Liver (tissue), 9 donors: Measurements from ENCODE around the gene RIT2. TPM values are rescaled to one million over a fixed set of nuclear protein-coding genes. Genes with fewer than 3 reads are reported as not detected.

Experiments used
- DNase-seq: peaks from one replicate; pipeline ENCODE4 v3.0.0-alpha.2; 2017; ENCODE audit warnings: low spot score
- H3K27ac ChIP-seq, 2 donors: one replicate each; pipeline ENCODE4 v1.7.0; 2013; ENCODE audit warnings: inconsistent platforms in 2 of 2, low read length in 2 of 2, control low read depth in 1 of 2, low read depth in 1 of 2, mild to moderate bottlenecking in 1 of 2
- H3K27me3 ChIP-seq, 4 donors: one replicate each; pipeline versions ENCODE4 v1.6.1 to v1.7.0; 2013; ENCODE audit warnings: low read length in 3 of 4, inconsistent platforms in 1 of 4, mild to moderate bottlenecking in 1 of 4, moderate library complexity in 1 of 4; ENCODE audit not compliant: control insufficient read depth in 4 of 4, insufficient read depth in 4 of 4
- H3K36me3 ChIP-seq, 4 donors: one replicate each; pipeline versions ENCODE4 v1.6.1 to v1.7.0; 2013; ENCODE audit warnings: low read length in 3 of 4, mild to moderate bottlenecking in 3 of 4, low read depth in 1 of 4, moderate library complexity in 1 of 4; ENCODE audit not compliant: control insufficient read depth in 4 of 4, insufficient read depth in 3 of 4
- H3K4me1 ChIP-seq, 4 donors: one replicate each; pipeline versions ENCODE4 v1.6.1 to v1.7.0; 2013; ENCODE audit warnings: low read length in 3 of 4, mild to moderate bottlenecking in 3 of 4, moderate library complexity in 1 of 4; ENCODE audit not compliant: control insufficient read depth in 4 of 4, insufficient read depth in 4 of 4
- H3K4me3 ChIP-seq, 3 donors: one replicate each; pipeline versions ENCODE4 v1.6.1 to v1.7.0; 2013; ENCODE audit warnings: low read length in 3 of 3, control low read depth in 1 of 3, low read depth in 1 of 3, mild to moderate bottlenecking in 1 of 3
- H3K9ac ChIP-seq, 2 donors: one replicate each; pipeline ENCODE4 v1.7.0; 2013; ENCODE audit warnings: low read length in 2 of 2, mild to moderate bottlenecking in 2 of 2, moderate library complexity in 2 of 2, control low read depth in 1 of 2, low read depth in 1 of 2
- H3K9me3 ChIP-seq, 4 donors: one replicate each; pipeline versions ENCODE4 v1.6.1 to v1.7.0; 2013; ENCODE audit warnings: low read length in 3 of 4; ENCODE audit not compliant: control insufficient read depth in 4 of 4
- EGR1 ChIP-seq, 2 donors: IDR thresholded peaks; 2 replicates each; pipeline ENCODE4 v1.6.1; 2016 to 2018; ENCODE audit warnings: antibody characterized with exemption in 2 of 2, low read depth in 2 of 2
- FOXA1 ChIP-seq: IDR thresholded peaks from 2 replicates; pipeline ENCODE4 v1.6.1; 2016; ENCODE audit warnings: antibody characterized with exemption
- FOXA2 ChIP-seq: IDR thresholded peaks from 2 replicates; pipeline ENCODE4 v1.6.1; 2016; ENCODE audit warnings: antibody characterized with exemption
- GABPA ChIP-seq, 2 donors: IDR thresholded peaks in 1 of 2; conservative IDR thresholded peaks in 1 of 2; 2 replicates each; pipeline ENCODE4 v1.6.1; 2016; ENCODE audit warnings: antibody characterized with exemption in 2 of 2, mild to moderate bottlenecking in 1 of 2, moderate library complexity in 1 of 2
- HNF4A ChIP-seq, 2 donors: conservative IDR thresholded peaks; 2 replicates each; pipeline ENCODE4 v1.6.1; 2016; ENCODE audit warnings: antibody characterized with exemption in 2 of 2, mild to moderate bottlenecking in 2 of 2
- HNF4G ChIP-seq: IDR thresholded peaks from 2 replicates; pipeline ENCODE4 v1.6.1; 2016; ENCODE audit warnings: antibody characterized with exemption
- JUND ChIP-seq, 2 donors: IDR thresholded peaks; 2 replicates each; pipeline ENCODE4 v1.6.1; 2016; ENCODE audit warnings: antibody characterized with exemption in 2 of 2
- NR2F2 ChIP-seq: IDR thresholded peaks from 2 replicates; pipeline ENCODE4 v1.6.1; 2016; ENCODE audit warnings: antibody characterized with exemption
- RAD21 ChIP-seq, 2 donors: IDR thresholded peaks; 2 replicates each; pipeline ENCODE4 v1.6.1; 2016; ENCODE audit warnings: antibody characterized with exemption in 2 of 2, mild to moderate bottlenecking in 2 of 2
- RXRA ChIP-seq, 2 donors: IDR thresholded peaks; 2 replicates each; pipeline ENCODE4 v1.6.1; 2017 to 2018; ENCODE audit warnings: antibody characterized with exemption in 2 of 2, mild to moderate bottlenecking in 1 of 2
- SP1 ChIP-seq: IDR thresholded peaks from 2 replicates; pipeline ENCODE4 v1.6.1; 2018; ENCODE audit warnings: antibody characterized with exemption, mild to moderate bottlenecking
- TAF1 ChIP-seq: conservative IDR thresholded peaks from 2 replicates; pipeline ENCODE4 v1.6.1; 2016; ENCODE audit warnings: antibody characterized with exemption, mild to moderate bottlenecking
- YY1 ChIP-seq: IDR thresholded peaks from 2 replicates; pipeline ENCODE4 v1.6.1; 2016; ENCODE audit warnings: antibody characterized with exemption, mild to moderate bottlenecking
- WGBS: extraction: QIAGEN DNeasy Blood & Tissue Kit; methylation state at CpG from one replicate; pipeline ENCODE4 v1.1.7; 2013; 5-methylcytosine and 5-hydroxymethylcytosine counted together
- polyA plus RNA-seq, 2 donors: library from polyadenylated mRNA; stranded (reverse) in 1 of 2; unstranded in 1 of 2; fragments of 200-250 nt in 1 of 2; fragments of >200 nt in 1 of 2; fragmentation: Nextera tagmentation in 1 of 2; extraction: Ambion mirVana in 1 of 2; gene quantifications; one replicate each; pipeline versions ENCODE4 v1.2.1 to v1.2.3, GENCODE V29; 2013 to 2015
- total RNA-seq, 2 donors: library from RNA; depleted of rRNA; stranded (reverse); fragments of >200 nt; gene quantifications; one replicate each; pipeline ENCODE4 v1.2.3, GENCODE V29; 2014
- TF ChIP-seq, protein P1 (sequence below): fragments of 150-350 bp; IDR thresholded peaks from 2 replicates; pipeline ENCODE4 v1.5.1; 2017; ENCODE audit warnings: improper control_type of control experiment, low read depth, low read length; ENCODE audit not compliant: missing input control
- TF ChIP-seq, protein P2 (sequence below): IDR thresholded peaks from 2 replicates; pipeline ENCODE4 v1.6.1; 2016; ENCODE audit warnings: antibody characterized with exemption
- TF ChIP-seq, protein P3 (sequence below): IDR thresholded peaks from 2 replicates; pipeline ENCODE4 v1.6.1; 2016; ENCODE audit warnings: antibody characterized with exemption
- TF ChIP-seq, protein P4 (sequence below): IDR thresholded peaks from 2 replicates; pipeline ENCODE4 v1.6.1; 2016; ENCODE audit warnings: antibody characterized with exemption, mild to moderate bottlenecking
- TF ChIP-seq, protein P5 (sequence below): IDR thresholded peaks from 2 replicates; pipeline ENCODE4 v1.6.1; 2016; ENCODE audit warnings: antibody characterized with exemption
- donor health status: healthy.
- donor health status: healthy.
- donor health status: healthy.
- donor health status: healthy.
- donor health status: healthy.

RIT2 gene
- total and polyA plus RNA-seq, 4 donors: not detected

DNA sequence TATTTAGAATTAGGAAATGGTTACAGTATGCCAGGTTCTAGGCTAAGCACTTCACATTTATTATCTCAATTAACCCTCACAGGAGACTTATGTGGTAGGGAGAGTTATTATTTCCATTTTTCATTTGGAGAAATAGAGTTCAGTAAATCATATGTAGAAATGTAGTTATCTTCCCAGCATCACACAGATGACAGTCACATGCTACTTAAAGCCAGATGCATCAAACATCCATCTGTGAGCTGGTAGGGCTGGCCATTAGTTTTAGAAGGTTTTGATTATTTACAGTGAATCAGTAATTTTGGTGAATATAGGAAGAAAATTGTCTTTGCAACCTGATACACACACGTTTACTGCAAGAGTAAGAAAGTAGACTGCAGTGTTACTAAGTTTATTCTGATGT is 97.9 kb downstream of the RIT2 start (continued):
- TF ChIP-seq, protein P1, sequence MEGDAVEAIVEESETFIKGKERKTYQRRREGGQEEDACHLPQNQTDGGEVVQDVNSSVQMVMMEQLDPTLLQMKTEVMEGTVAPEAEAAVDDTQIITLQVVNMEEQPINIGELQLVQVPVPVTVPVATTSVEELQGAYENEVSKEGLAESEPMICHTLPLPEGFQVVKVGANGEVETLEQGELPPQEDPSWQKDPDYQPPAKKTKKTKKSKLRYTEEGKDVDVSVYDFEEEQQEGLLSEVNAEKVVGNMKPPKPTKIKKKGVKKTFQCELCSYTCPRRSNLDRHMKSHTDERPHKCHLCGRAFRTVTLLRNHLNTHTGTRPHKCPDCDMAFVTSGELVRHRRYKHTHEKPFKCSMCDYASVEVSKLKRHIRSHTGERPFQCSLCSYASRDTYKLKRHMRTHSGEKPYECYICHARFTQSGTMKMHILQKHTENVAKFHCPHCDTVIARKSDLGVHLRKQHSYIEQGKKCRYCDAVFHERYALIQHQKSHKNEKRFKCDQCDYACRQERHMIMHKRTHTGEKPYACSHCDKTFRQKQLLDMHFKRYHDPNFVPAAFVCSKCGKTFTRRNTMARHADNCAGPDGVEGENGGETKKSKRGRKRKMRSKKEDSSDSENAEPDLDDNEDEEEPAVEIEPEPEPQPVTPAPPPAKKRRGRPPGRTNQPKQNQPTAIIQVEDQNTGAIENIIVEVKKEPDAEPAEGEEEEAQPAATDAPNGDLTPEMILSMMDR: no peak
- TF ChIP-seq, protein P2, sequence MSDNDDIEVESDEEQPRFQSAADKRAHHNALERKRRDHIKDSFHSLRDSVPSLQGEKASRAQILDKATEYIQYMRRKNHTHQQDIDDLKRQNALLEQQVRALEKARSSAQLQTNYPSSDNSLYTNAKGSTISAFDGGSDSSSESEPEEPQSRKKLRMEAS: no peak

DNA sequence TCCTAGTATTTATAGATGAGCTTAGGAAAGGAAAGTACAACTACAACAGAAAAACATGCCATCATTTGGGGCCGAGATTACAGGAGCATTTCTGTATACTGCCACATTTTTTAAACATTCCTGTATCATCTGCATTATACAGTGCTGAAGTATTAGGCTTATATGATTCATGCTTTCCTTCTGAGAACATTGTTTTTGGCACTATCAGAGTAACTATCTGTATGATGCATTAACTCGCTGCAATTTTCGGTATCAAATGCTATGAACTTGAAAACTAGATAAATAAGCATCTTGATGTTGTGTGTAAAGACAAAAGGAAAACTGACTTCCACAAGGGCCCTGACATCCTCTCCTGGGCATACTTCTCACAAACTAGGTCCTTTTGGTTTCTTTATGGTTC is 102.0 kb downstream of the RIT2 start:
- H3K27ac ChIP-seq: no peak overlapping the region
- DNase-seq: no peak
- H3K9me3 ChIP-seq: no peaks in the 10 kb centered on the region
- H3K4me3 ChIP-seq: no peak overlapping the region
- 79% methylated on average over 3 of the region's 3 CpGs for WGBS
- H3K27me3 ChIP-seq: peaks cover 0 to 2% (median 0%) of the 10 kb centered on the region in 4 donors
- H3K36me3 ChIP-seq: no peaks in the 10 kb centered on the region
- no peak overlapping the region for H3K9ac ChIP-seq
- H3K4me1 ChIP-seq: no peaks in the 10 kb centered on the region
- TF ChIP-seq TAF1 (no peak), YY1 (no peak), FOXA2 (no peak), RAD21 (IDR thresholded peaks at IDR 0.05) (no peak), RXRA (IDR thresholded peaks at IDR 0.05) (no peak), FOXA1 (no peak), HNF4G (no peak), SP1 (no peak), HNF4A (conservative IDR thresholded peaks at IDR 0.05) (no peak), NR2F2 (no peak), JUND (IDR thresholded peaks at IDR 0.05) (no peak), GABPA (IDR thresholded peaks at IDR 0.05 in 1 of 2, conservative IDR thresholded peaks at IDR 0.05 in 1 of 2) (no peak), EGR1 (IDR thresholded peaks at IDR 0.05; ENCODE audit: low read depth in 2 of 2) (no peak)
- TF ChIP-seq, protein P3, sequence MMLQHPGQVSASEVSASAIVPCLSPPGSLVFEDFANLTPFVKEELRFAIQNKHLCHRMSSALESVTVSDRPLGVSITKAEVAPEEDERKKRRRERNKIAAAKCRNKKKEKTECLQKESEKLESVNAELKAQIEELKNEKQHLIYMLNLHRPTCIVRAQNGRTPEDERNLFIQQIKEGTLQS: no peak
- TF ChIP-seq, protein P2: no peak
- TF ChIP-seq, protein P1: no peak
- TF ChIP-seq, protein P4, sequence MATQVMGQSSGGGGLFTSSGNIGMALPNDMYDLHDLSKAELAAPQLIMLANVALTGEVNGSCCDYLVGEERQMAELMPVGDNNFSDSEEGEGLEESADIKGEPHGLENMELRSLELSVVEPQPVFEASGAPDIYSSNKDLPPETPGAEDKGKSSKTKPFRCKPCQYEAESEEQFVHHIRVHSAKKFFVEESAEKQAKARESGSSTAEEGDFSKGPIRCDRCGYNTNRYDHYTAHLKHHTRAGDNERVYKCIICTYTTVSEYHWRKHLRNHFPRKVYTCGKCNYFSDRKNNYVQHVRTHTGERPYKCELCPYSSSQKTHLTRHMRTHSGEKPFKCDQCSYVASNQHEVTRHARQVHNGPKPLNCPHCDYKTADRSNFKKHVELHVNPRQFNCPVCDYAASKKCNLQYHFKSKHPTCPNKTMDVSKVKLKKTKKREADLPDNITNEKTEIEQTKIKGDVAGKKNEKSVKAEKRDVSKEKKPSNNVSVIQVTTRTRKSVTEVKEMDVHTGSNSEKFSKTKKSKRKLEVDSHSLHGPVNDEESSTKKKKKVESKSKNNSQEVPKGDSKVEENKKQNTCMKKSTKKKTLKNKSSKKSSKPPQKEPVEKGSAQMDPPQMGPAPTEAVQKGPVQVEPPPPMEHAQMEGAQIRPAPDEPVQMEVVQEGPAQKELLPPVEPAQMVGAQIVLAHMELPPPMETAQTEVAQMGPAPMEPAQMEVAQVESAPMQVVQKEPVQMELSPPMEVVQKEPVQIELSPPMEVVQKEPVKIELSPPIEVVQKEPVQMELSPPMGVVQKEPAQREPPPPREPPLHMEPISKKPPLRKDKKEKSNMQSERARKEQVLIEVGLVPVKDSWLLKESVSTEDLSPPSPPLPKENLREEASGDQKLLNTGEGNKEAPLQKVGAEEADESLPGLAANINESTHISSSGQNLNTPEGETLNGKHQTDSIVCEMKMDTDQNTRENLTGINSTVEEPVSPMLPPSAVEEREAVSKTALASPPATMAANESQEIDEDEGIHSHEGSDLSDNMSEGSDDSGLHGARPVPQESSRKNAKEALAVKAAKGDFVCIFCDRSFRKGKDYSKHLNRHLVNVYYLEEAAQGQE: no peak
- TF ChIP-seq, protein P5, sequence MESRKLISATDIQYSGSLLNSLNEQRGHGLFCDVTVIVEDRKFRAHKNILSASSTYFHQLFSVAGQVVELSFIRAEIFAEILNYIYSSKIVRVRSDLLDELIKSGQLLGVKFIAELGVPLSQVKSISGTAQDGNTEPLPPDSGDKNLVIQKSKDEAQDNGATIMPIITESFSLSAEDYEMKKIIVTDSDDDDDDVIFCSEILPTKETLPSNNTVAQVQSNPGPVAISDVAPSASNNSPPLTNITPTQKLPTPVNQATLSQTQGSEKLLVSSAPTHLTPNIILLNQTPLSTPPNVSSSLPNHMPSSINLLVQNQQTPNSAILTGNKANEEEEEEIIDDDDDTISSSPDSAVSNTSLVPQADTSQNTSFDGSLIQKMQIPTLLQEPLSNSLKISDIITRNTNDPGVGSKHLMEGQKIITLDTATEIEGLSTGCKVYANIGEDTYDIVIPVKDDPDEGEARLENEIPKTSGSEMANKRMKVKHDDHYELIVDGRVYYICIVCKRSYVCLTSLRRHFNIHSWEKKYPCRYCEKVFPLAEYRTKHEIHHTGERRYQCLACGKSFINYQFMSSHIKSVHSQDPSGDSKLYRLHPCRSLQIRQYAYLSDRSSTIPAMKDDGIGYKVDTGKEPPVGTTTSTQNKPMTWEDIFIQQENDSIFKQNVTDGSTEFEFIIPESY: no peak
